Epithelial cell of esophagus (primary cell): ENCODE measurements around the gene RAPGEF5.
A peak's percentile ranks its signal among the peaks of the same experiment; 100 is the strongest.

Experiments
- DNase-seq: peaks from one replicate; pipeline ENCODE4 v3.0.0; 2010; ENCODE audit warnings: low read depth
- H3K4me3 ChIP-seq: 2 replicates; pipeline ENCODE4 v1.5.1; 2011; ENCODE audit warnings: mild to moderate bottlenecking, low read length, control low read depth
- TF ChIP-seq, protein P1 (sequence below): IDR thresholded peaks from 2 replicates; pipeline ENCODE4 v1.5.1; 2011; ENCODE audit warnings: low read depth, mild to moderate bottlenecking, low read length, control low read depth, inconsistent platforms; ENCODE audit not compliant: insufficient read depth; ENCODE audit errors: missing control alignments

RAPGEF5 gene

GRCh38 chr7:22176791-22177412, 180.1 kb downstream of the RAPGEF5 start:
- TF ChIP-seq, protein P1, sequence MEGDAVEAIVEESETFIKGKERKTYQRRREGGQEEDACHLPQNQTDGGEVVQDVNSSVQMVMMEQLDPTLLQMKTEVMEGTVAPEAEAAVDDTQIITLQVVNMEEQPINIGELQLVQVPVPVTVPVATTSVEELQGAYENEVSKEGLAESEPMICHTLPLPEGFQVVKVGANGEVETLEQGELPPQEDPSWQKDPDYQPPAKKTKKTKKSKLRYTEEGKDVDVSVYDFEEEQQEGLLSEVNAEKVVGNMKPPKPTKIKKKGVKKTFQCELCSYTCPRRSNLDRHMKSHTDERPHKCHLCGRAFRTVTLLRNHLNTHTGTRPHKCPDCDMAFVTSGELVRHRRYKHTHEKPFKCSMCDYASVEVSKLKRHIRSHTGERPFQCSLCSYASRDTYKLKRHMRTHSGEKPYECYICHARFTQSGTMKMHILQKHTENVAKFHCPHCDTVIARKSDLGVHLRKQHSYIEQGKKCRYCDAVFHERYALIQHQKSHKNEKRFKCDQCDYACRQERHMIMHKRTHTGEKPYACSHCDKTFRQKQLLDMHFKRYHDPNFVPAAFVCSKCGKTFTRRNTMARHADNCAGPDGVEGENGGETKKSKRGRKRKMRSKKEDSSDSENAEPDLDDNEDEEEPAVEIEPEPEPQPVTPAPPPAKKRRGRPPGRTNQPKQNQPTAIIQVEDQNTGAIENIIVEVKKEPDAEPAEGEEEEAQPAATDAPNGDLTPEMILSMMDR, result no peak
- no peak overlapping the region for H3K4me3 ChIP-seq
- DNase-seq, result peak; percentile 30

DNA sequence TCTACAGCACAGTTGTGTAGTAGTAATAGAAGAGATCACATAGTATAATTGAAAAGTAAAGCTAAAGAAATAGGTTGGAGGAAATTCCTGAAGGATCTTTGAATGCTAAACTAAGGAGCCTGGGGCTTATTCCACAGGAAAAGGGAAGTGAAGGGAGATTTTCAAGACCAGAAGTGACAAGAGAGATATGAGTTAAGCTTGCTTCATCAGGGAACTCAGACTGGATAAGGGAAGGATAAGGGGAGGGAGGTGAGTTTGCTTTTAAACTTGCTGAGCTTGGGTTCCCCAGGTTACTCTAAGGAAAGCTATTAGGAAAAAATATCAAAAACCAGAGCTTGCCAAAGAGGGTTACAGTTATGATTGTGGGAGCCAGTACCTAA, 182.4 kb downstream of the RAPGEF5 start:
- TF ChIP-seq, protein P1, result no peak
- no peak overlapping the region for H3K4me3 ChIP-seq
- DNase-seq, result no peak

- DNase-seq, result peak; percentile 64
- TF ChIP-seq, protein P1, result no peak
Observed at GRCh38 chr7:22173685-22174573, 183.0 kb downstream of the RAPGEF5 start.

GRCh38 chr7:22168129-22168634, 188.8 kb downstream of the RAPGEF5 start:
- no peak for DNase-seq
- H3K4me3 ChIP-seq, result no peak overlapping the region
- TF ChIP-seq, protein P1, result no peak

More at GRCh38 chr7:22173685-22174573, 183.0 kb downstream of the RAPGEF5 start:
- H3K4me3 ChIP-seq, result no peak overlapping the region

GRCh38 chr7:22167482-22167881, 189.5 kb downstream of the RAPGEF5 start:
- TF ChIP-seq, protein P1, result no peak
- no peak for DNase-seq
- no peak overlapping the region for H3K4me3 ChIP-seq

DNA sequence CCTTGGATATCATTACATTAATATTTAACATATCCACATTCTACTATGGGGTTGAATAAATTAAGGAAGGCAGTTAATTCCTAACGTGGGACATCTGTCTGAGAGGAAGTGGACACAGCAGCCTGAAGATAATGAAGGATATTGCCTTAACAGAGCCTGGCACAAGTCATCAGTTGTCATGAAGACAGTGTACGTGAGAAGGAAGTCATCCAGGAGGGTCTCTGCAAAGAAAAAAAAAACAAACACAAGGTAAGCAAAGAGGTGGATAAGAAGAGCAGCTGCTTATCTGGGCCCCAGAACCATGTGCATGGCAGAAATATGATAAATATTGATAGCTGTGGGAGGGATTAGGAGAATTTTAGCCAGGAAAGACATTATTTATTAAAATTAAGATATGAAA, 190.0 kb downstream of the RAPGEF5 start:
- no peak for DNase-seq
- H3K4me3 ChIP-seq, result no peak overlapping the region
- TF ChIP-seq, protein P1, result no peak
